ENCODE measurements around the gene SLC35F4. TPM values are rescaled to one million over a fixed set of nuclear protein-coding genes. Genes with fewer than 3 reads are reported as not detected.

SLC35F4 gene
- total RNA-seq, 1 experiment from 2014 or later, result not detected

- no peak overlapping the region for H2AFZ ChIP-seq (ENCODE audit: low read length)
- H3K36me3 ChIP-seq (ENCODE audit: low read depth, low read length), result no peaks in the 10 kb centered on the region
- no peaks in the 10 kb centered on the region for H3K9me2 ChIP-seq (replicated peaks; ENCODE audit: low read length)
- H3K9ac ChIP-seq (ENCODE audit: low read length), result no peak overlapping the region
- intact Hi-C loops (cut with micrococcal nuclease), result loop anchor here (1.0 kb wide), 1 partner anchor 179 kb away; no protein-coding TSS in a partner anchor
- TF ChIP-seq EZH2phosphoT487 (IDR thresholded peaks at IDR 0.05; ENCODE audit: borderline replicate concordance, low read length) (no peak), EZH2 (IDR thresholded peaks at IDR 0.05; ENCODE audit: low read length, unreplicated experiment) (no peak), CTCF (conservative IDR thresholded peaks at IDR 0.05; ENCODE audit: low read depth, low read length) (no peak)
- no peaks in the 10 kb centered on the region for H3F3A ChIP-seq (ENCODE audit: low read length, unreplicated experiment)
- H3K9me3 ChIP-seq (ENCODE audit: low read length), result no peaks in the 10 kb centered on the region
- H3K27me3 ChIP-seq (ENCODE audit: low read length), result peaks cover 40% of the 10 kb centered on the region
- H4K20me1 ChIP-seq (ENCODE audit: low read length), result no peaks in the 10 kb centered on the region
- ChIA-PET POLR2A (ENCODE audit: unreplicated experiment) (no interaction called here), CTCF (interaction anchor here (0.5 to 1.8 kb wide), 3 partner anchors 178 to 284 kb away, joined by 3 to 12 read pairs (median 10); no protein-coding TSS in a partner anchor)
- ATAC-seq (no peak), DNase-seq (no peak)
- H3K79me2 ChIP-seq (ENCODE audit: low read length), result no peaks in the 10 kb centered on the region
- H3K4me1 ChIP-seq (ENCODE audit: insufficient read depth, low read length), result peaks cover 3% of the 10 kb centered on the region; the same call in 1 of the 2 replicates
- H3K4me2 ChIP-seq (ENCODE audit: low read length), result no peak overlapping the region
- H3K27ac ChIP-seq (ENCODE audit: low read length), result no peak overlapping the region
- no TSS peak for BruUV-seq (replicated peaks)
- no peak overlapping the region for H3K4me3 ChIP-seq (ENCODE audit: low read length)
These were observed 5.0 kb upstream of the SLC35F4 start for GRCh38 chr14:57870686-57871457.

DNA sequence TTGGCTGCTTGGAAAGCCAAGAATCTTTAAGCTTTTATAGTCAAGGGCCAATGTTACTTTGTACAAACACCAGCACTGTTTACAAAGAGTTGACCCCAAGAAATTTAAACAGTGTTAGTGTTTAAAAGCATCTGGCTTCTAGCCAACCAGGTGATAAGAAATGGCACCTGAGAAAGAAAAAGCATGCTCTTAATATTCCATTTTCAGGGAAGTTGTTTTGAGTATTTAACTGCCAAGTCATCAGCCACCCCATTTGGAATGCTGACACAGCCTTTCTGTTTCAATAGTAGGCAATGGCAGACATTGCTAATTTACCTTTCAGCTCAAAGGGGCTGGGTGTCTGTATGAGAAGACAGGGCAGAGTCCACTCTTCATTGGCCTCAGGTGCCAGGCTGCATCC lies 3.7 kb upstream of the SLC35F4 start:
- Histone ChIP-seq H3K9ac (ENCODE audit: low read length) (no peak overlapping the region), H4K20me1 (ENCODE audit: low read length) (no peaks in the 10 kb centered on the region), H3K27ac (ENCODE audit: low read length) (no peak overlapping the region), H2AFZ (ENCODE audit: low read length) (no peak overlapping the region), H3K4me3 (ENCODE audit: low read length) (no peak overlapping the region), H3K79me2 (ENCODE audit: low read length) (no peaks in the 10 kb centered on the region), H3K9me2 (replicated peaks; ENCODE audit: low read length) (no peaks in the 10 kb centered on the region), H3K36me3 (ENCODE audit: low read depth, low read length) (no peaks in the 10 kb centered on the region), H3K4me2 (ENCODE audit: low read length) (no peak overlapping the region), H3K27me3 (ENCODE audit: low read length) (peaks cover 34% of the 10 kb centered on the region), H3K9me3 (ENCODE audit: low read length) (no peaks in the 10 kb centered on the region), H3K4me1 (ENCODE audit: insufficient read depth, low read length) (peaks cover 3% of the 10 kb centered on the region; the same call in 1 of the 2 replicates), H3F3A (ENCODE audit: low read length, unreplicated experiment) (no peaks in the 10 kb centered on the region)
- CTCF ChIA-PET, result no interaction called here
- ATAC-seq (no peak), DNase-seq (no peak)
- intact Hi-C loops (cut with micrococcal nuclease), result no loop called here
- POLR2A ChIA-PET (ENCODE audit: unreplicated experiment), result no interaction called here
- no TSS peak for BruUV-seq (replicated peaks)
- TF ChIP-seq CTCF (conservative IDR thresholded peaks at IDR 0.05; ENCODE audit: low read depth, low read length) (no peak), EZH2phosphoT487 (IDR thresholded peaks at IDR 0.05; ENCODE audit: borderline replicate concordance, low read length) (no peak), EZH2 (IDR thresholded peaks at IDR 0.05; ENCODE audit: low read length, unreplicated experiment) (no peak)

- no peak overlapping the region for H3K4me2 ChIP-seq (ENCODE audit: low read length)
- no peaks in the 10 kb centered on the region for H3K9me3 ChIP-seq (ENCODE audit: low read length)
- no peaks in the 10 kb centered on the region for H3K79me2 ChIP-seq (ENCODE audit: low read length)
- CTCF ChIA-PET, result no interaction called here
- no peak overlapping the region for H3K27ac ChIP-seq (ENCODE audit: low read length)
- no peak for TF ChIP-seq EZH2phosphoT487 (IDR thresholded peaks at IDR 0.05; ENCODE audit: borderline replicate concordance, low read length)
- TF ChIP-seq CTCF (conservative IDR thresholded peaks at IDR 0.05; ENCODE audit: low read depth, low read length), result no peak
- TF ChIP-seq EZH2 (IDR thresholded peaks at IDR 0.05; ENCODE audit: low read length, unreplicated experiment), result no peak
- no peak overlapping the region for H3K4me3 ChIP-seq (ENCODE audit: low read length)
- no peak for ATAC-seq
- H3K9me2 ChIP-seq (replicated peaks; ENCODE audit: low read length), result no peaks in the 10 kb centered on the region
- no peaks in the 10 kb centered on the region for H3K36me3 ChIP-seq (ENCODE audit: low read depth, low read length)
- peaks cover under 1% of the 10 kb centered on the region; the same call in 1 of the 2 replicates for H3K4me1 ChIP-seq (ENCODE audit: insufficient read depth, low read length)
- intact Hi-C loops (cut with micrococcal nuclease), result no loop called here
- no peak overlapping the region for H2AFZ ChIP-seq (ENCODE audit: low read length)
- H3K27me3 ChIP-seq (ENCODE audit: low read length), result peaks cover 43% of the 10 kb centered on the region
- no TSS peak for BruUV-seq (replicated peaks)
- H3F3A ChIP-seq (ENCODE audit: low read length, unreplicated experiment), result no peaks in the 10 kb centered on the region
- no peak for DNase-seq
- no peaks in the 10 kb centered on the region for H4K20me1 ChIP-seq (ENCODE audit: low read length)
- H3K9ac ChIP-seq (ENCODE audit: low read length), result no peak overlapping the region
- POLR2A ChIA-PET (ENCODE audit: unreplicated experiment), result no interaction called here
These were observed 360 bp upstream of the SLC35F4 start for GRCh38 chr14:57866199-57866705.
